Nucleus accumbens (tissue), 56 donors: Measurements from ENCODE around the gene SEL1L3.

ENCODE experiments used
- DNase-seq, 56 donors: peaks; one replicate each; lab custom pipeline; 2025; lab: John Stamatoyannopoulos, UW

The SEL1L3 gene

DNA sequence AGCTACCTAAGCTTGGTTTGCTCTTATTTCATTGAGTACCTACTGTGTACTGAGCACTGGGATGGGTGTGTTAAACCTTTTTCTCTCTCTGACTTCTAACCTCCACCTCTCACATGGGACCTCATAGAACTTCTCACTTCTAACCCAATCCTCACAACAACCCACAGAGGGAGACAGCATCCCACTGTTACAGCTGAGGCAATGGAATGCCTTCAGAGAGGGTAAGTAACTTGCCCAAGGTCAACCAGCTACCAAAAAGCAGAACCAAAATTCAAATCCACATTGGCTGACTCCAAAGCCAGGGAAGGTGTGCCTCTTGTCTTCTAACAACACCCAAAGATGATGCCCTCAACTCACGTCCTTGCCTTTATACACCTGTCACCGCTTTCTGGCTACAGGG lies 5.4 kb downstream of the SEL1L3 start:
- no peak for DNase-seq

DNA sequence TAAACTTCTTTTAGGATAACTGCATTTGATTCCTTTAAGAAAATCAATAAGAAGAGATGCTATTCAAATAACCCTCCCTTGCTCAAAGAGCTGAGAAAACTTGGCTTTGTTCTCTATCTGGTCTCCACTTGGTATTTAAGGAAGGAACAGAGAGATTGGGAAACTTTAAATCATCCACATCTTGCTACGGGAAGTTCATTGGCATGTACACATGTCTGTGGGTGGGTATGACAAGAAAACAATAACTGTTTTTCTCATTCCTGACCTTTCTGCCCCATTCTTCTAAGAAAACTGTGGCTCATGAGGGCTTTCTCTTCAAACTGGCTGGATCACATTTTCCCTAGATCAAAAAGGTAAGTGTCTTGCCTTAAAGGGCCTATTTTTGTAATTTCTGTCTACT lies 6.0 kb downstream of the SEL1L3 start:
- no peak for DNase-seq

DNA sequence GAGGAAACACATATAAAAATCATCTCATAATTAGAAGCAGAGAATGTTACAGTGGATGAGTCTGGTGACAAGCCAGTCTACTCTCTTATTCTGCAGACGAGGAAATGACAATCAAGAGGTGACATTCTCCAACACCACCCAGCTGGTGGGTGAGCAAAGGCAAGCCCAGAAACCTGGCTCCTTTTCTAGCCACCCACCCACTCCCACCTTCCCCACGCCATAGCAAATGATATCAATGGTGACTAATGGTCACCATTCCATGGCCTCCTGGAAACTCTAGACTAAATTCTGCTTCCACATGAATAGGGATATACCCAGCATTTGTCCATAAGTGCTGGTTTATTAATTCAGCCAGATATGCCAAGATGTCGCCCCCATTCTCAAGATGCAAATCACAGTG lies 10.7 kb downstream of the SEL1L3 start:
- DNase-seq = no peak

DNA sequence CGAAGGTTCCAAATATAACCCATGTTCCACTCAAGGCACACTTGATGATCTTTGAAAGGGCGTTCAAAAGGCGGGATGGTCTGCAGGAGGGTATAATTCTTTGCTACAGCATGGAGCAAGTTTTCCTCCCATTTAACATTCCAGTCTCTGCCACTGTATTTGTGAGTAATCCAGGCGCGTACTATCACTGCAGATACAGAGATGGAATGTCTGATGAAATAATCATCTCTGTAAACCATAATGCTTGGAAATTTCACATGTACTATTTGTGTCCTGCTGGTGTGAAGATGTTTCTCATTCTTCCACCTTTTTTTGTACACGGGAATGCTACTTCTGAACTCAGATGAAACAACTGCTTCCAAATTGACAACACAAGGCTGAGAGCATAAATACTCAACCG lies 15.5 kb downstream of the SEL1L3 start:
- DNase-seq = no peak

DNA sequence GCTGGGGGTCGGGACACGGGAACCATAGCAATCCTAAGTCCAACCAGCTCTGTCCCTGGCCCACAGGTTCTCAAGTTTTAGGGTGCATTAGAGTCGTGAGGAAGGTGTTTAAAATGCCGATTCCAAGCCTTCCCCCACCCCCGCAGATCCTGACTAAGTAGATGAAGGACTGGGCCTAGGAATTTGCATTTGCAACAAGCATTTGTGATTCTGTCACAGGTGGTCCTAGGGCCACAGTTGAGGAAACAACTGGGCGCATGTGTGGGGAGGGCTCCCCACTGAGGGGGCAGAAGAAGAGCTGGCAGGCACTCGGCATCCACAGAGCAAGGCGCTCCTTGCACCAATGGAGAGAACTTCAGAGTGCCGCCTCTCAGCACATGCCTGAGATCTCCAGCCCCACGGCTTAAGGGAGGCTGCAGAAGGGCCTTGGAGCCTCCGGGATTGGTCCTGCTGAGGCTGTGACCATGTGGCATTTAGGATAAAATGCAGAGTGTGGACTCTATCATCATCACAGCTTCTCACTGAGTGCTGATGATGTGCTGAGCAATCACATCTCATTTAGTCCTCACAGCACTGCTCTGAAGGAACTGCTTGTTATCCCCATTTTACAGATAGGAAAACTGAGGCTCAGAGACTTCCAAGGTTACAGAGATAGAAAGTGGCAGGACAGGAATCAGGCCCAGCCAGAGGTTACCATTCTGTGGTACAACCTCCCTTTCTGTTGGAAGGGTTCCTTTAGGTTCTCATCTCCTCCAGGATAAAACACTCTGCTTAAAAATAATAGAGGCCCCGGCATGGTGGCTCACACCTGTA lies 16.7 kb downstream of the SEL1L3 start:
- no peak for DNase-seq

DNA sequence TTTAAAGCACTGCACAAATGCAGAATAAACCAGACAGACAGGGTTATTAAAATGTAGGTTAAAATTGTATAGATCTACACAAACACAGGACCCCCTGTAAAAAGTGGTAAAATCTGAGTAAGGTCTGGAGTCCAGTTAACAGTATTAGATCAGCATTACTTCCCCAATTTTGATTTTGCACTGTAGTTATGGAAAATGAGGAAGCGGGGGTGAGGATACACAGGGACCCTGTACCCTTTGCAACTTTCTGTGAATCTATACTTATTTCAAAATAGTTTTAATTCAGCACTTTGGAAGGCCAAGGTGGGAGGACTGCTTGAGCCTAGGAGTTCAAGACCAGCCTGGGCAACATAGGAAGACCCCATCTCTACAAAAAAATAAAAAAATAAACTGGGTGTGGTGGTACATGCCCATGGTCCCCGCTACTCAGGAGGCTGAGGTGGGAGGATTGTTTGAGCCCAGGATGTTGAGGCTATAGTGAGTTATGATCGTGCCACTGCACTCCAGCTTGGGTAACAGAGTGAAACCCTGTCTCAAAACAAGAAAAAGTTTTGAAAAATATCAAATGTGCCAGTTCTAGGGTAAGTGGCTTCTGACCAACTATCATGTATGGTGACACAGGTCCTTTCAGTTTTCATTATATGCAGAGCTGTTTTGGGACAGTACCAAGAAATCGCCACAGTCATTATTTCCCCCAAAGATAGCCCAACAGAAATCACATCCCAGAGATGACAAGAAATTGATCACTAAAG lies 17.7 kb downstream of the SEL1L3 start:
- no peak for DNase-seq

DNA sequence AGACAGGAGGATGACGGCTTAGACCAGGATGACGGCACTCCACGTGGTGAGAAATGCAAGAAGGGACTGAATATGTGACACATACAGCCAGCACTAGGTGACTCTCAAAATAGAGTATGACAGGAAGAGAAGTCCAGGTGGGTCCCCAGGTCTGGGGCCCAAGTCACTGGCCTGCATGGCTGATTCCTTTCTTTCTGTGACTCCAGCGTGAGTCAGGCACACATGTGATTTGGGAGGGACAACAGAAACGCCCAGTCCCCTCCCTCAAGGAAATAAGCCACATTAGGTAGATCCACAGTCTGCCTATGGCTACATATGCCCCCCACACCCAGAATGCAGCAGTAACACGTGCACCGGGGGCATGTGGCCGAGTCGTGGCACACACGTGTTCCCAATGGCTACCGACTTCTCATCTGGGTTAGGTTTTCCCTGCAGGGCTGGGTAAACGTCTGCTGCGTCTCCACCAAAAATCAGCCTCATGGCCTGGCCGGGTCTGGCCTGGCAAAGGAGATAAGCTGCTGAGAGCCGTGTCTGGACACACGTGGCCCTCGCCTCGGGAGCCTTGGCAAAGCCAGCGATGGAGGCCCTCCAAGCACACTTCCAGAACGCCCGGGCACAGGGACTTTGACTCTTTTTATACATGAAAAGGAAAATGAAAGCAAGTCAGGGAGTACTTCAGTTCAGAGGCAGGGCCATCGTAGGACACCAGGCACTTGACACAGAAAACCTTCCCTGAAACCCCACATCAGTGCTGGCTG lies 19.3 kb downstream of the SEL1L3 start:
- peak in 16 of 56 donors; percentile 4 to 50 (median 18) for DNase-seq

DNA sequence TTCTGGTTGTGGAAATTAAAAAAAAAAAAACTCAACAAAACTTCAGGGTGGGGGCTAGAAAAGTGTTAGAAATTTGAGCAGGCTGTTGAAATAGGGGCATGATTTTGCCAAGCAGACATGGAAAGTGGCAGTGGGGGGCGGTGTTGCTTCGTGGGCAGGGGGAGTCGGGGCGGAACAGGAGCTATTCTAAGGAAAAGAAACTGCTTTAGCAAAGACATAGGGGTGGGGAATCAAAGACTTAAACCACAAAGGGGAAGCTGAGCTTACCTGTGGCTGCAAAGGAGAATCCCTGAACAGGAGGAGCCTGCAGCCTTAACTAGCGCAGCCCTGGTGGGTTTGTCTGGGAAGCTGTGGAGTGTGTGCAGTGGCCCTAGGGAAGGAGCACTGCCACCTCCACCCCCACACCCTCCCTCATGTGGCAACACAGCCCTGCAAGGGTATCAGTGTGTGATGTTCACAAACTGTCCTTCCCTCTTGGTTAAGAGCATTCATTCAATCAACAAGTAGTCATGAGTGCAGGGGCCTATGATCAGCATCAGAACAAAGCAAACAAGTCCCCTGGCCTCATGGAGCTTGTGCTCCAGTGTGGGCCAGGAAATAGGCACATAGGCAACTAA lies 20.5 kb downstream of the SEL1L3 start:
- peak in 2 of 56 donors; percentile 5 to 6 for DNase-seq

DNA sequence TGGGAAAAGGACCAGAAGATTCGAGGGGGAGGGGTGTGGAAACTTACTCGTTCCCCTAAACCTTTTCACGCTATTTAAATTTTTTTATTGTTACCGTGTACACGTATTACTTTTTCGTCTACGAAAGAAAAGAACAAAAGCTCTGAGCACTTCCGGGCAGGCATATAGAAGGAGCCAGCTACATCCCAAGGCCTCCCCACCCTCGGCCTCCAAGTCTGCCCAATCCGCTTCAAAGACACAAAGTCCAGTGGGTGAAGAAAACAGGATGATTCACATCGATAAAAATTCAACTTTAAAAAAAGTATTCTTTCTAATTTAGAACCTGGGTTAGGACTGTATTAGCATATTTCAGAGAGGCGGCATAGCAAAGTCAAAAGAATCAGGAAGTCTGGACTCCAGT lies 23.1 kb downstream of the SEL1L3 start:
- peak in 2 of 56 donors; percentile 5 to 10 for DNase-seq

DNA sequence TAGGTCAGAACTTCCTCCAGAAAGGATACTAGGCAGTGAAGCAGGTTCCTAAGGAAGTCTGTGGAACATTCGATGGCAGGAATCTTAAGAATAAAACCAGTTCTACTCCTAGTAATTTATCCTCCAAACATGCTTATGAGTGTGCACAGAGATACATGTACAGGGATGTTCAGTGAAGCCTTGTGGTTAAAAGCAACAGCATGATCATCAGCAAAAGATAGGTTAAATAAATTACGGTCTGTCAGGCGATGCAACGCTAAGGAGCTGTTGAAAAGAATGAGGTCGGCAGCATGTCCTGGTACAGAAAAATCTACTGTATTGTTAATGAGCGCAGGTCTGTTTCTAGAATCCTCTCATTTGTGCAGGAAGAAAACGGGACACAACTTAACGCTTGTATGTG lies 23.6 kb downstream of the SEL1L3 start:
- no peak for DNase-seq

DNA sequence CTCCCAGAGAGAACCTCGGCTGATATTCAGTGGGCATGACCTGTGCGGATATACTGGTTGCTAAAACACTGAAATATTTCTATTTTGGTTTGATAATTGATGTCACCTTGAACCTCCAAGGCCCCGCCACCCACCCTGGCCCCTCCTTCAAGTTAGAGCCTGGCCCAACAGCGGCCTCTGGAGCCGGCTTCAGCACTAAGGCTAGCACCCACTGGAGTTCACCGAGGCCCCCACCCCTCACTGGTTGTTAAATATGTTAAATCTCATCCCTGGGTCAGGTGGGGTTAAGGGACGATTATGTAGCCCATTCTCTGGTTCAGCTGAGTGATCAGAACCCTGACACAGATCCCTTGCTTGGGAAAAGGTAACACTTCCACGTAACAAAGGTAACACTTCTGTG lies 24.3 kb downstream of the SEL1L3 start:
- DNase-seq = no peak

DNA sequence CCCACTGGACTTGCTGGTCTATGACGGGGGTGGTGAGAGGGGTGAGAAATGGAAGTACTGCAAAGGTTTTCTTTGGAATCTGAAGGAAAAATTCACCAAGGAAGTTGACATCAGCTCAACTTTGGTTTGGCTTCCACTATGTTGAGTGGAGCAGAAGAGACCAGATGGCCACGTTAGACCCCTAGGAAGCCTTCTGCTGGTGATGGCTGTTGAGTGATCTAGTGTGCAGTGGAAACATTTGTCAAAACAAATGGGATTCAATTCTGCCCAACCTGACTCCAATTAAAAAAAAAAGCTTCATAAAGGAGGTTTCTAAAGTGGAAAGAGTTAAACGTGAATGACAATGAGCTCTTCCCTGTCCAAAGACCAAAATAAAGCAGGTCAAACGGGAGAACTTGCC lies 25.7 kb downstream of the SEL1L3 start:
- no peak for DNase-seq

DNA sequence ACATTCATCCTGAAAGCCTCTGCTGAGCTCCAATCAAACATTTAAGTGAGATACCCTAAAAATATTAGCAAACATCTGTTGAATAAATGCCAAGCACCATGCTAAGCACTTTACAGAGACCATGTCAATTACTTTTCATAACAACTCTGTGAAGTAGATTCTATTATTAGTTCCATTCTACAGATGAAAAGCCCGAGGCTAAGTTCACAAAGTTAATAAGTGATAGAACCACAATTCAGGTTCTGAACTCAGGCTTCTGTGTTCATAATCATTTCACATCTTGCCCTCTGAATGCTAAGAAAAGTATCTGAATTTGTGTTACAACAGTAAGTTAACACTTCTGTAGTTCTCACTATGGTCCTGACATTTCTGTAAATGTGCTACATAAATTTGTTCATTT lies 27.4 kb downstream of the SEL1L3 start:
- no peak for DNase-seq

DNA sequence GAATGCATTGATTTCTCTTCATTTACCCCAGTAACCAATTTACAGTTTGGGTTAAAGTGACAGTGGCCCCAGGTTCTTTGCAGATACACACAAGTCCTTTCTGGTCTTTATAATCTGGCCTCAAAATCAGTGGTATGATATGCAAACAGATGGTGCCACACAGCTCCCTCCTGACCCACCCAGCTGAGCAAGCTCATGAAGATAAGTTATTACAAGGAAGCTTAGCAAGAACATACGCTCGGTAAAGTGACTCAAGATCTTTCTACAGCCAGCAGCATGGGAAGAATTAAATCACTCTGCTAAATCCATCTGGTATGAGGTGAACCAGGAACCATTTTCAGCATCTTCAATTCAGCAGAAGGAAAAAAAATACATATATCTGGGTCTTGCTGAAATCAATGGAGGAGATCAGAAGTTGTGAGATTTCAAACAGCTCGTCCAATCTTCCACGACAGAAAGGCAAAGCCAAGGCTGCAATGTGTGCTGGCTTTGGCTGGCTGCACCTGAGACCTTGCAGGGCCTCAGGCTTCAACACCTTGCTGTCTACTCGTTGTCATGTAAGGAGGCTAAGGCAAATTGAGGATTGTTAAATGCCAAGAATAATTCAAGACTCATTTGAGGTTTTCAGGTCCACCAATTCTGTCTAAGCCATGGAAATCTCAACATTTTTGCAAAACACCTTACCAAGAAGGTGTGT lies 28.2 kb downstream of the SEL1L3 start:
- DNase-seq = no peak

DNA sequence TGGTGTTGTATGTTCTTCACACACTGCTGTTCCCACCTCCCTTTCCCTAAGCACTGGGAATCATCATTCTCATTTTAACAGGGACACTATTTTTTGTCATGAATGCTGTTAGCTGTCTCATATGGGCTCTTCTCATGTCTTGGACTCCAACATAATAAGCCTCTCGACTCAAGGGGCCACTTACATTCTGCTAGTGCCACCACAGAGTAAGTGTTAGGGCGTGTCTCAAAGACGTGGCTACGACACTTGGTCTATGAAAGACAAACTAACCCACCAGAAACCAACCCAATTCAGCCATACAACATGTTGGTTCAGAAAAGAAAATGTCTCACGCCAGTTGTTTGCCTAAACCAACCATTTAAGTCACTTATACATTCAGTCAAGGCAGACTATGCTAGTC lies 32.2 kb downstream of the SEL1L3 start:
- DNase-seq = no peak

DNA sequence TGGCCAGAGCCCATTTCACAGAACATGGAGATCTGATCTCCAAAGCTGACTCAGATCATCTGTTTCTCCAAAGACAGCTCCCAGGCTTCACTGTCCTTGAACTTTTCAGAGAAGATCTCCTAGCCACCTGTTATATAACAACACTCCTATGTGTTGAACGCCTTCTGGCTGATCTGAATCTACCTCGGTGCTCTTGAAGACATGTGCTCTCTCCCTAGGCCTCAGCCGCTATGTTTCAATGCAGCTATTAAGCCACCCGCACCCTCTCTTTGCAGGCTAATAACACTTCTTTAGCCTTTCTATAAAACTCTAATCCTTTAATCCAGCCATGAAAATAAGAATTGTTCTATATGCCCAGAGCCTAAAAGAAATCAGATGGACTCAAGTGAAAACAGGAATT lies 34.9 kb downstream of the SEL1L3 start:
- no peak for DNase-seq

DNA sequence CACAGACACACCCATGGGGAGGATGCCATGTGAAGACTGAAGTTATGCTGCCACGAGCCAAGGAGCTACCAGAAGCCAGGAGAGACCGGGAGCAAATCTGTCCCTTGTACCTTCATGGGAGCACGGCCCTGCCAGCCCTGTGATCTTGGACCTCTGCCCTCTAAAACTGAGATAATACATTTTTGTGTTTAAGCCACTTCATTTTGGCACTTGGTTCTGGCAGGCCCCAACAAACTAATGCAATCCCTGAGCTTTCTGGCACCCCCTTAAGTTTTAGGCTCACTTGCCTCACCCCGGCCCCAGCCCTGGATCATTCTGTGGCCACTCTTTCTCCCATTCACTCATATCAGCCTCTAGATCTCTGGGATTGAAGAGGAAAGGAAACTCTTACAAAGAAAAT lies 35.4 kb downstream of the SEL1L3 start:
- DNase-seq = no peak

DNA sequence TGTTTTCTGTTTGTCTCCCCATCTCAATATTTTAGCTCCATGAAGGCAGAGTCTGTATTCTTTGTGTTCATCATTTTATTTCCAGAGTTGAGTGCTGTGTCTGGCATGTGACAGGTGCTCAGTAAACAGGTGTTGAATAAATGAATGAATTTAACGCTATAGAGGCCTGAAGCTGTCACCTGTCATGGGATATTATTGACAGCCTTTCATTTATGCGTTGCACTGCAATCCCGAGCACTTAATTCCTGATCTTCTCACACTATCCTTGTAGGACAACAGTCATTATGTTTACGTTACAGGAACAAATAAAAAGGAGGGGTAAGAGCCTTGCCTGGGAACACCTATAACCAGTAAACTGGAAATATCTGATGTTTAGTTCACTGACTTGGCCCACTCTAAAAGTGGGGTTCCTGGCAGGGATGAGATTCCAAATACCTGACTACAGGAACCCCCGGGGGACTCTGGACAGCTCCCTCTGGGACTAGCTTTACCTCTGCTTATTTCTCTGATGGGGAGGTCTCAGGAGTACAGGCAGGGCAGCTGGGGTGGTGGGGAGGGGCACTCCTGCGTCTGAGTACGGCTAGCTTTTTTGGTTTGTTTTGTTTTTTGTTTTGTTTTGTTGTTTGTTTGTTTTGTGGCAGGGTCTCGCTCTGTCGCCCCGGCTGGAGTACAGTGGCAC lies 36.6 kb downstream of the SEL1L3 start:
- DNase-seq = no peak

DNA sequence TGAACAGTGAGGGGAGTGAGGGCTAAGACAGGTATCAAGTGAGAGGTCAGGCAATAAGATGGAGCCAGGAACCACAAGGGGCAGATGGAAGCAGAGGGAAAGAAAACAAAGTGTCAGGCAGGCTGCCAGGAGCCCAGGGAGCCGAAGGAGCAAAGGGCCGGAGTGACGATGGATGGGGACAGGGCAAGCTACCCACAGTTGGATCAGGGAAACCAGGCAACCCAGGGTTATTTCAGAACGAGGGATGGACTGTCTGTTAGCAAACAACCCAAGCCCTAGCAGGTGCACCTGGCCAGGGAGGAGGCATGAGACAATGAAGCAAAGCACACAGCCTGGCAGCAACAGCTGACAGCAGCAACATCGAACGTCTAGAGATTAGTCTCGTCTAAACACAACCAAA lies 39.2 kb downstream of the SEL1L3 start:
- no peak for DNase-seq

DNA sequence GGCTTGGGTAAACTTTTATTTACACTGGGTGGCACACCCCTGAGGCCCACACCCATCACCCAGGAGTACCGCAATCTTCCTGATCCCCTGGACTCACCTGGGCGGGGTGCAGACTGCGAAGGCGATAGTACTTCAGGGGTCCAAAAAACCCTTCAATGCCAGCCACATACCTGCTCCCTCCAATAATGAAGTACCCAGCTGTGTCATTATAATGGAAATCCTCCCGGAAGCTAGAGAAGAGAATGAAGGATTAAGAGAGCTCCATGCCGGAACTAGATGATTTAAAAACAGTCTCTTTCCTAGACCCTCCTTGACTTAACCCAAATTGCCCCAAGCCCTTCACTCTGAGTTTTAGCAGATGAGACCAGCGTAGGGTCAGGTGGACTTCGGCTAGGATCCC lies 40.9 kb downstream of the SEL1L3 start:
- DNase-seq = no peak
